ENCODE data around the gene TTLL6.

GRCh38 chr17:48816438-48816773 is 623 bp downstream of the TTLL6 start:
- no peak for TF ChIP-seq EZH2 (IDR thresholded peaks at IDR 0.05; ENCODE audit: insufficient read depth, low read length)
- TF ChIP-seq, protein P1, sequence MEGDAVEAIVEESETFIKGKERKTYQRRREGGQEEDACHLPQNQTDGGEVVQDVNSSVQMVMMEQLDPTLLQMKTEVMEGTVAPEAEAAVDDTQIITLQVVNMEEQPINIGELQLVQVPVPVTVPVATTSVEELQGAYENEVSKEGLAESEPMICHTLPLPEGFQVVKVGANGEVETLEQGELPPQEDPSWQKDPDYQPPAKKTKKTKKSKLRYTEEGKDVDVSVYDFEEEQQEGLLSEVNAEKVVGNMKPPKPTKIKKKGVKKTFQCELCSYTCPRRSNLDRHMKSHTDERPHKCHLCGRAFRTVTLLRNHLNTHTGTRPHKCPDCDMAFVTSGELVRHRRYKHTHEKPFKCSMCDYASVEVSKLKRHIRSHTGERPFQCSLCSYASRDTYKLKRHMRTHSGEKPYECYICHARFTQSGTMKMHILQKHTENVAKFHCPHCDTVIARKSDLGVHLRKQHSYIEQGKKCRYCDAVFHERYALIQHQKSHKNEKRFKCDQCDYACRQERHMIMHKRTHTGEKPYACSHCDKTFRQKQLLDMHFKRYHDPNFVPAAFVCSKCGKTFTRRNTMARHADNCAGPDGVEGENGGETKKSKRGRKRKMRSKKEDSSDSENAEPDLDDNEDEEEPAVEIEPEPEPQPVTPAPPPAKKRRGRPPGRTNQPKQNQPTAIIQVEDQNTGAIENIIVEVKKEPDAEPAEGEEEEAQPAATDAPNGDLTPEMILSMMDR (IDR thresholded peaks at IDR 0.05; ENCODE audit: insufficient read depth, low read depth, low read length): no peak

Measured in astrocyte (in vitro differentiated cells and primary cell).